GM10847 (cell line): Measurements from ENCODE around the gene CLDN34.

Source experiments
- POLR2A ChIP-seq: IDR thresholded peaks from 2 replicates; pipeline ENCODE4 v1.6.1; 2011; ENCODE audit not compliant: insufficient read length; ENCODE audit errors: extremely low read depth

Gene CLDN34, protein sequence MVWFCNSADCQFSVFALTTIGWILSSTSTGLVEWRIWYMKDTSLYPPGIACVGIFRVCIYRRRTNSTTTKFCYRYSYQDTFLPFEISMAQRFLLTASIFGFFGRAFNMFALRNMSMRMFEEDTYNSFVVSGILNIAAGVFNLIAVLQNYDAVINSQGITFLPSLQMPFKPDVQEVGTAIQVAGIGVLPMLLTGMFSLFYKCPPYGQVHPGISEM

DNA sequence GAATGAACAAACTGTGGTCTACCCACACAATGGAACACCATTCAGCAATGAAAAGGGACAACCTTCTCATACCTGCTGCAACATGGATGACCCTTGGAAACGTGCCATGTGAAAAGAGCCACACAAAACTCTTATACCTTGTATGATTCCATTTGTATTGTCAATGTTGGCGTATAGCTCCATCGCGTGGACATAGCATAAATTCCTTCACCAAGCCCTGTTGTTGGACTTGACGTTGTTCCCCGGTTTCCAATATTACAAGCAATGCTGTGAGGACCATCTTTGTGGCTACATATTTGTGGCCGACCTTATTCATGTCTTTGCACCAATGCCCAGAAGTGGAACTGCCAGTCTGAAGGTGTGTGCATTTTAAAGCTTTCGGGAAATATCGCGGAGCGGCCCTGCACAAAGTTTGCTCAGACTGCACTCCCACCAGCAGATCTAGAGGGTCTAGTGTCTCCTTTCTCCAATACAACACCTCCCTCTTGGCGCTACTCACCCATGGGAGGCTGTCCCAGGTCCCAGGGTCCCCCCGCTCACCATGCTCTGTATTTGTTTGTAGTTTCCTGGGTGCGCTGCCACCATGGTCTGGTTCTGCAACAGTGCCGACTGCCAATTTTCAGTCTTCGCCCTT, at the start of gene CLDN34:
Gene CLDN34, plus strand, starts transcription at position 584 of the 634 bp plus-strand sequence. Its CDS starts 0 bp downstream, at position 584.
- TF ChIP-seq POLR2A, result no peak

DNA sequence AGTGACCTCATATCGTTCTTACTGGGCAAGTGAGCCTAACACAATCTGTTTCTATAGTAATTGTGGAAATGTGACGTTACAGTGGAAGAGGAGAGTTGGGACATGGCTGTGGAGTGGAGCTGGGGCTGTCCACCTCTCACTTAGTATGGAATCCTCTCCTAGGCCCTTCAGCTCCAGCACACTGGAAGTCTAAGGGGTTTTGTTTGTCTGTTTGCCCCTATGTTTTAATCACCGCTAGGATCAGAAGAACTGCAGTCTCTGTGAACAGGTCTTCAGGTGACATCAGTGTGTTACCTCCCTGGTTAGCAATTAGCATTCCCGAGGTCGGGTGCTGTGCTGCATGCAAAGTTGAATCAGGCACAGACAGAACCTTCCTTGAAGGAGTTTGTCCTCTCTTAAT, 49.3 kb upstream of the CLDN34 start:
- TF ChIP-seq POLR2A, result no peak

DNA sequence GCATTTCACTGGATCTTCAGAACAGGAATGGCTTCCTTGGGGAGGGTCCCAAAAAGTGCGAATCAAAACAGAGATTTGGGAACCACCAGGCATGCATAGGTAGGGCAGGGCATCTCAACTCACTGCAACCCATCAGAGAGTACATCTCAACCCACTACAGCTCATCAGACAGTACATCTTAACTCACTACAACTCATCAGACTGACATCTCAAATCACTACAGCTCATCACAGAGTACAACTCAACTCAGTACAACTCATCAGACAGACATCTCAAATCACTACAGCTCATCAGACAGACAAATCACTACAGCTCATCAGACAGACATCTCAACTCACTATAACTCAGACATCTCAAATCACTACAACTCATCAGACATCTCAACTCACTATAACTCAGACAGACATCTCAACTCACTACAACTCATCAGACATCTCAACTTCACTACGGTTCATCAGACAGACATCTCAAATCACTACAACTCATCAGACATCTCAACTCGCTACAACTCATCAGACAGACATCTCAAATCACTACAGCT, 47.5 kb upstream of the CLDN34 start:
- TF ChIP-seq POLR2A, result no peak

DNA sequence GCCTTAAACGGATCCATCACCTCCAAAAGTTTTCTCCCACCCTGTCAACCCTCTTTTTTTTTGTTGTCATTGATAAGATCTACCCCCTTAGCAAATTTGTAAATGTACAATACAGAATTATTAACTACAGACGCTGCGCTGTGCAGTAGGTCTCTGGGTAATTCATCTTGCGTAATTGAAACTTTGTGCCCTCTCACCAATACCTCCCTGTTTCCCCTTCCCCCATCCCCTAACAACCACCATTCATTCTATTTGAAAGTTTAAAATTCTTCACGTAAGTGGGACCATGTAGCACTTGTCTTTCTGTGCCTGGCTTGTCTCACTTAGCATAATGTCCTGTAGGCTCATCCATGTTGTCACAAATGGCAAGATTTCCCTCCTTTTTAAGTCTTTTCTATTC, 45.8 kb upstream of the CLDN34 start:
- TF ChIP-seq POLR2A, result no peak

DNA sequence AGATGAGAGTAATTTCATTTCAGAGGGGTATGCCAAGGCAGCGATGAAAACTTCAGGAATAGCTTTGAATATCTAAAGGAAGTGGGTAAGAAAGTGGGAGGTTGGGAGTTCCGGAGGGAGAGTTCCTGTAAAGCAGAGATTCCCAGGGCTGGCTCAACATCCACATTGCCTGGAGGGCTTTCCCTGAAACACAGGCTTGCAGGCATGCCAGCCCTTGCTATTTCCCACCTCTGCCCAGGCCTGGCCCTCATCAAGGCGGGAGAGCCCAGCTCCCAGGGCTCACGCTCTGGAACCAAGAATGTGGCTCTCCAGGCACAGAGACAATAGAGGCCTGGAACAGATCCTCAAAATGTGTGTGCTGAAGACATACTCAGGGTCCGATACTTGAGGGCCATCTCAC, 43.8 kb upstream of the CLDN34 start:
- TF ChIP-seq POLR2A, result no peak

DNA sequence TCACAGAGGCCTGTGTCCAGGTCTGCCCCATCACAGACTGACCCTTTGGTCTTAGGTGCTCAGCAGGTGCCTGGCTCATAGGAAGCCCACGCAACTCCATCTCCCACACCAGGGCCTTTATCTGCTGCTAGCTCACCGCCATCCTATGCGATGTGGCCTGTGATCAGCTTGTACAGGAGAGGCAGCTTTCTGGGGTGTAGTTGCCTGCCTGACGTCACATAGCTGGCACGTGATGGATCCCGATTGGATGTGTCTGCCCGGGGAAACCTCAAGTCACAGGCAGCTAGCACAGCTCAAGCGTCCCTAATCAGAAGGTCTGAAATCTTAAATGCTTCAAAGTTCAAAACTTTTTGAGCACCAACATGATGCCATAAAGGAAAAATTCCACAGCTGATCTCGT, 41.2 kb upstream of the CLDN34 start:
- no peak for TF ChIP-seq POLR2A

DNA sequence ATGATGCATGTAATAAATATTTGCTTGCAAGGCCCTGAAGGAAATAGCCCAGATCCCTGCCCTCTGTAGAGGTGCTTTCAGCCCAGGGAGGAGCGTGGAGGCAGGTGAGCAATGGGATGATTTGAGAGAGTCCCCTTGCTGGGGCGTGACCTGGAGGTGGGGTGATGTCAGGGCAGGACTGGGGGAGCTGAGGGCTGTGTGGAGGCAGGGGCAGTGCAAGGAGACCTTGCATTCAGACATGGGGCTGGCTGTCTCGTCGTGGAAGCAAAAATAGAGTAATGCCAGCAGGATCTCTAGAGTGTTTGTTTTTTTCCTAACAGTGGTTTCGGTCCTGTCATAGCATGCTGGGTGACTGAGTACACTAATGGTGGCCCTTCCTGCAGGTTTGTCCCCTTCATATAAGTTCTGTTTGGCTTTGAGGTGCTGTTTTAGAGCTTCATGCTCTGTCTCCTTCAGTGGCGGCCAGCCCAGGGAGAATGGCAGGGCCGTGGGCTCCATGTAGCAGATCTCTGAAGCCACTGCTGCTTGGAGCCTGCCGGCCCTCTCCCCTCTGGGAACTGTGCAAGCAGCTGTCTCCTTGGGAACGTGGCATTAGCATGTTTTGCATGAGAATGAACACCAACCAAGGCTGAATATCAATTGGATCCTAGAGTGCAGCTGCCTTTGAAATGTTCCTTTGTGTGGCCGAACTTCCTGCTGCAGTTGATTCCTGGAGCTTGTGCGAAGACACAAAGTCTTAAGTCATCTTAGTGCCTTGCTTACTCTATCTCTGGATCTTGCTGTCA, 39.3 kb upstream of the CLDN34 start:
- TF ChIP-seq POLR2A, result no peak

DNA sequence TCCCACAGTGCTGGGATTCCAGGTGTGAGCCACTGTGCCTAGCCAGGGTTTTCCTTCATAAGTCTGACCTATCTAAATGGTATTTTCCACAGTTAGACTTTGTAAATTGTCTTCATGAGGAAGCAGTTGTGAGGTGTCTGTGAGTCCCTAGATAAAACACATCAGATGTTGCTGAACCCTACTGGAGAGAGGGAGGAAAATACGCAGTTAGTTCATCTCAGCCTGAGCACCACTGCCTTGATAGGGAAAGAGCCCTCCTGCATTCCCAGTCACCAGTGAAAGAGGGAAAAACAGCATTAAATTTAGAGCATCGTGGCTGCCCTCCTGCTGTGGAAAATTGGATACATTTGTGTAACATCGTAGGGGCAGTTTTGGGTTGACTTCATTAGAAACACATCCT, 31.7 kb upstream of the CLDN34 start:
- no peak for TF ChIP-seq POLR2A

DNA sequence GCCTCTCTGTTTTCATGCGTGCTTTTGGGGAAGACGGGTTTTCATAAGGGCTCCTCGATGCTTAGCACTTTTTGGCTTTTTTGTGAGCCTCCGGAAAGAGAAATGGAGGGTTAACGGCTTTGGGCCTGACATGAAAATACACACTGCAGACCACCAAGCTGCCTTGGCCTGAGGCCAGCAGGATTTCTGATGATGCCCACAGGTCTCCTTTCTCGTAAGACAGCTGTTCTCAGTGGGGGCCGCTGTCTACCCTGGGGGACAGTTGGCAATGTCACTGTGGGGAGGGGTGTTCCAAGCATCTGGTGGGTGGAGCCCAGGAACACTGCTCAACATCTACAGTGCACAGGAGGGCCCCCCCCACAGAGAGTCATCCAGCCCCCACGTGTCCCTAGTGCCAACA, 29.4 kb upstream of the CLDN34 start:
- TF ChIP-seq POLR2A, result no peak

DNA sequence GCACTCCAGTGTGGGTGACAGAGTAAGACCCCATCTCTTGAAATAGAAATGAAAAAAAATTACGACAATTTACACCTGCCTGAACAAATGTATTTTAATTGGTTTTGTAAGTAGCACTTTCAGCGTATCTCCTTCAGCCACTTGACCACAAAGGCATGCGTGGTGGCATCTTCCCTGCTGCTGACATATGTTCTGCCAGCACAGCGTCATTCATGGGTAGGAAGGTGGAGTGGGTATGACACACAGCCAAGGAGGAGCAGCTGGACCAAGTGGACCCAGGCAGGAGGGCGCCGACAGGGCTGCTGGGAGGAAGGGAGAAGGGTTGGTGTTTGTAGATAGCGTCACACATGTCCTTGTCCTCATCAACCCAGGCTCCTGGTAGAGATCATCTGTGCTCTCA, 28.6 kb upstream of the CLDN34 start:
- no peak for TF ChIP-seq POLR2A

DNA sequence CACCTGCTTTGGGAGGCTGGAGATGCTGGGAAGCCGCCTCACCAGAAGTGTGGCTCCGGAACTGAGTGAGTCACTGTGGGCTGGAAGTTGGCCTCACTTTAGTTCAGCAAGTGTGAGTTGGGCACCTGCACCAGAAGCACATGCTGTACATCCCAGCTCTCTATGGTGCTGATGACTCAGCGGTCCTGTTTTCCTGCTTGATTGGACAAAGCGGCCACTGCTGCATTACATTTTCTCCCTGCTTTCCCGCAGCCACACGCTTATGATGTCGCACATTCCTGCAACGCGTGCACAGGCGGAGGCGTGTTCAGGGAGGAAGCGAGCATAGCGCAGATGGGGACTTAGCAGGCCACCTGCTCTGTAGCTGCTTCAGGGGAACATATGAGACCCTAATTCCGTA, 26.7 kb upstream of the CLDN34 start:
- no peak for TF ChIP-seq POLR2A

DNA sequence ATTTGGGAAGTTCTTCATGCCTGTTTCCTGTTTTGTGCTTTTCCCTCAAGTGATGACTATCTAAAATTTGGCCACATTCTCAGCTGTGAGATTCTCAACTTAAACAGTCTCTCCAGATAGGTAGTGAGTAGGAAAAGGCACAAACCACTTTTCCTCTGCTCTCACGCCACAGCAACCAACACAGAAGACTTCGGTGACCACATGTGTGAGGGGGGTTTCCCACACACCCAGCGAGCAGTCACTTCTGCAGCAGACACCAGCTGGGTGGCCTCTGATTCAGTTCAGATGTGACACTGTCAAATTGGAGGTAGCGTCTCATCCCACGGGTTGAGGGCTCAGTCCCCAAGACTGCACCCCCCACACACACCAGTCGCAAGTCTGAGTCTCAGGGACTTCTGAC, 25.1 kb upstream of the CLDN34 start:
- no peak for TF ChIP-seq POLR2A

DNA sequence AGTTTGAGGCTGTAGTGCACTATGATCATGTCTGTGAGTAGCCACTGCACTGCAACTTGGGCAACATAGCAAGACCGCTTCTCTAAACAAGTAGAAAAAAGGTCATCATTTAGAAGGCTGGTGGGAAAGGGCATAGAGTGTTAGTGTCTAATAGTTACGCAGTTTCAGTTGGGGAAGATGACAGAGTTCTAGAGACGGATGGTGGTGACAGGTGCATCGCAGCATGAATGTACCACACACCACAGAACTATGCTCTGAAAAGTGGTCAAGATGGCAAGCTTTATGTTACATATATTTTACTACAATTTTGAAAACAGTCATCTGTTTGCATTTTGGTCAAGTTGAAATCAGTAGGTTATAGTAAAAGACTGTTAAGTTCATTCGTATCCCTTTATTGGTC, 23.7 kb upstream of the CLDN34 start:
- no peak for TF ChIP-seq POLR2A

DNA sequence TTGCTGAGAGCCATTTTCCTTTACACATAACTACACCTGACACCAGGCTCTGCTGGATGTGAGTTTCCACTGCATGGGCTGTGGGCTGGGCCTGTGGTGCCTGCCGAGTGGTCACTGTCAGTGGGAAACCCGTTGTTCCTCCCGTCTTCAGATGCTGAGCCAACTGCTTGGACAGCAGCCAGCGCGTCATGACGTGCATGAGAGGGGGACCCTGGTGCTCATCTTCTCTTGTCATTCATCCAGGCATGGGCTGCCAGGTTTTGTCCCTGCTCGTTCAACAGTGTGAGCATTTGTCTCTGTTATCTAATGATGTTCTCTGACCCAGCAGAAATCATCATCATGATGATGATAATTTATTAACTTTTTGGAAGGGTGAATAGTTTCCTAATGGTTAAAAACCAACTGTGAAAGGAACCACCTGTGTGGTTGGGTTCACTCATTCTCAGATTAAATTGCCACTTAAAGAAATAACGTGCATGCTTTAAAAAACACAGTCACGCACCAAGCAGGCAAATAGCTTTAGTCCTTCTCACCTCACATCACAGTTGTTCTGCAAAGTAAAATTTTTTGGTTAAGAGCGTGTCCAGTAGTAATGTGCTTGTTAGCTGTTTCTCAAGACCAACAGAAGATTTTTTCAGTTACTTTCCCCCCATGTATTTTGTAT, 19.9 kb upstream of the CLDN34 start:
- TF ChIP-seq POLR2A, result no peak

DNA sequence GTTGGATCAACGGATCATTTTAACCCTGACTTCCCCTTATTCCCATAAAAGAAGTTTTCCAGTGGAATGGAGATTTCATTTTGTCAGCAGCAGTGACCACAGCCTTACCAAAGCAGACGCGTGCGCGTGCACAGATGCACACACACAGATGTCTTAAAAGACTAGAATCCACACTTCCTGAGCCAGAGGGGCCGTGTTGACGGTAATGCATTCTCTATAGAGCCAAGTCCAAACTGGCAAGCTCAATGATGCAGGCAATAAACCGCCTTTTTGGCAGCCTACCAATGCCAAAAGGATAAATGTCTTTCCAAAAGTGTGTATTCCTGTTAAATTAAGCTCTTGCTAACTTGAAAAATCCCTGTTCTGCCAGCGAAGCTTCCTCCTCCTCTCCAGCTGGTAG, 18.8 kb upstream of the CLDN34 start:
- TF ChIP-seq POLR2A, result no peak

DNA sequence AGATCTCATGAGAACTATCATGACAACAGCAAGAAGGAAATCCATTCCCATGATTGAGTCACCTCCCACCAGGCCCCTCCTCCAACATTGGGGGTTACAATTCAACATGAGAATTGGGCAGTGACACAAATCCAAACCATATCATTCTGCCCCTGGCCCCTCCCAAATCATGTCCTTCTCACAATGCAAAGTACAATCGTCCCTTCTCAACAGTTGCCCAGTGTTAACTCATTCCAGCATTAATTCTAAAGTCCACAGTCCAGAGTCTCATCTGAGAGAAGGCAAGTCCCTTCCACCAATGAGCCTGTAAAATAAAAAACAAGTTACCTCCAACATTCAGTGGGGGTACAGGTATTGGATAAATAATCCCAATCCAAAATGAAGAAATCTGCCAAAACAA, 14.9 kb upstream of the CLDN34 start:
- no peak for TF ChIP-seq POLR2A
